Liver (tissue), 9 donors: ENCODE measurements around the gene ARMH3. TPM values are rescaled to one million over a fixed set of nuclear protein-coding genes. Genes with fewer than 3 reads are reported as not detected.

ENCODE experiments used
- DNase-seq: peaks from one replicate; pipeline ENCODE4 v3.0.0-alpha.2; 2017; ENCODE audit warnings: low spot score
- H3K27ac ChIP-seq, 2 donors: one replicate each; pipeline ENCODE4 v1.7.0; 2013; ENCODE audit warnings: inconsistent platforms in 2 of 2, low read length in 2 of 2, control low read depth in 1 of 2, low read depth in 1 of 2, mild to moderate bottlenecking in 1 of 2
- H3K27me3 ChIP-seq, 4 donors: one replicate each; pipeline versions ENCODE4 v1.6.1 to v1.7.0; 2013; ENCODE audit warnings: low read length in 3 of 4, inconsistent platforms in 1 of 4, mild to moderate bottlenecking in 1 of 4, moderate library complexity in 1 of 4; ENCODE audit not compliant: control insufficient read depth in 4 of 4, insufficient read depth in 4 of 4
- H3K36me3 ChIP-seq, 4 donors: one replicate each; pipeline versions ENCODE4 v1.6.1 to v1.7.0; 2013; ENCODE audit warnings: low read length in 3 of 4, mild to moderate bottlenecking in 3 of 4, low read depth in 1 of 4, moderate library complexity in 1 of 4; ENCODE audit not compliant: control insufficient read depth in 4 of 4, insufficient read depth in 3 of 4
- H3K4me1 ChIP-seq, 4 donors: one replicate each; pipeline versions ENCODE4 v1.6.1 to v1.7.0; 2013; ENCODE audit warnings: low read length in 3 of 4, mild to moderate bottlenecking in 3 of 4, moderate library complexity in 1 of 4; ENCODE audit not compliant: control insufficient read depth in 4 of 4, insufficient read depth in 4 of 4
- H3K4me3 ChIP-seq, 3 donors: one replicate each; pipeline versions ENCODE4 v1.6.1 to v1.7.0; 2013; ENCODE audit warnings: low read length in 3 of 3, control low read depth in 1 of 3, low read depth in 1 of 3, mild to moderate bottlenecking in 1 of 3
- H3K9ac ChIP-seq, 2 donors: one replicate each; pipeline ENCODE4 v1.7.0; 2013; ENCODE audit warnings: low read length in 2 of 2, mild to moderate bottlenecking in 2 of 2, moderate library complexity in 2 of 2, control low read depth in 1 of 2, low read depth in 1 of 2
- H3K9me3 ChIP-seq, 4 donors: one replicate each; pipeline versions ENCODE4 v1.6.1 to v1.7.0; 2013; ENCODE audit warnings: low read length in 3 of 4; ENCODE audit not compliant: control insufficient read depth in 4 of 4
- EGR1 ChIP-seq, 2 donors: IDR thresholded peaks; 2 replicates each; pipeline ENCODE4 v1.6.1; 2016 to 2018; ENCODE audit warnings: antibody characterized with exemption in 2 of 2, low read depth in 2 of 2
- FOXA1 ChIP-seq: IDR thresholded peaks from 2 replicates; pipeline ENCODE4 v1.6.1; 2016; ENCODE audit warnings: antibody characterized with exemption
- FOXA2 ChIP-seq: IDR thresholded peaks from 2 replicates; pipeline ENCODE4 v1.6.1; 2016; ENCODE audit warnings: antibody characterized with exemption
- GABPA ChIP-seq, 2 donors: IDR thresholded peaks in 1 of 2; conservative IDR thresholded peaks in 1 of 2; 2 replicates each; pipeline ENCODE4 v1.6.1; 2016; ENCODE audit warnings: antibody characterized with exemption in 2 of 2, mild to moderate bottlenecking in 1 of 2, moderate library complexity in 1 of 2
- HNF4A ChIP-seq, 2 donors: conservative IDR thresholded peaks; 2 replicates each; pipeline ENCODE4 v1.6.1; 2016; ENCODE audit warnings: antibody characterized with exemption in 2 of 2, mild to moderate bottlenecking in 2 of 2
- HNF4G ChIP-seq: IDR thresholded peaks from 2 replicates; pipeline ENCODE4 v1.6.1; 2016; ENCODE audit warnings: antibody characterized with exemption
- JUND ChIP-seq, 2 donors: IDR thresholded peaks; 2 replicates each; pipeline ENCODE4 v1.6.1; 2016; ENCODE audit warnings: antibody characterized with exemption in 2 of 2
- MAX ChIP-seq: IDR thresholded peaks from 2 replicates; pipeline ENCODE4 v1.6.1; 2016; ENCODE audit warnings: antibody characterized with exemption
- NR2F2 ChIP-seq: IDR thresholded peaks from 2 replicates; pipeline ENCODE4 v1.6.1; 2016; ENCODE audit warnings: antibody characterized with exemption
- RAD21 ChIP-seq, 2 donors: IDR thresholded peaks; 2 replicates each; pipeline ENCODE4 v1.6.1; 2016; ENCODE audit warnings: antibody characterized with exemption in 2 of 2, mild to moderate bottlenecking in 2 of 2
- RXRA ChIP-seq, 2 donors: IDR thresholded peaks; 2 replicates each; pipeline ENCODE4 v1.6.1; 2017 to 2018; ENCODE audit warnings: antibody characterized with exemption in 2 of 2, mild to moderate bottlenecking in 1 of 2
- SP1 ChIP-seq: IDR thresholded peaks from 2 replicates; pipeline ENCODE4 v1.6.1; 2018; ENCODE audit warnings: antibody characterized with exemption, mild to moderate bottlenecking
- YY1 ChIP-seq: IDR thresholded peaks from 2 replicates; pipeline ENCODE4 v1.6.1; 2016; ENCODE audit warnings: antibody characterized with exemption, mild to moderate bottlenecking
- ZBTB33 ChIP-seq: IDR thresholded peaks from 2 replicates; pipeline ENCODE4 v1.6.1; 2016; ENCODE audit warnings: antibody characterized with exemption
- WGBS: extraction: QIAGEN DNeasy Blood & Tissue Kit; methylation state at CpG from one replicate; pipeline ENCODE4 v1.1.7; 2013; 5-methylcytosine and 5-hydroxymethylcytosine counted together
- polyA plus RNA-seq, 2 donors: library from polyadenylated mRNA; stranded (reverse) in 1 of 2; unstranded in 1 of 2; fragments of 200-250 nt in 1 of 2; fragments of >200 nt in 1 of 2; fragmentation: Nextera tagmentation in 1 of 2; extraction: Ambion mirVana in 1 of 2; gene quantifications; one replicate each; pipeline versions ENCODE4 v1.2.1 to v1.2.3, GENCODE V29; 2013 to 2015
- total RNA-seq, 2 donors: library from RNA; depleted of rRNA; stranded (reverse); fragments of >200 nt; gene quantifications; one replicate each; pipeline ENCODE4 v1.2.3, GENCODE V29; 2014
- TF ChIP-seq, protein P1 (sequence below): fragments of 150-350 bp; IDR thresholded peaks from 2 replicates; pipeline ENCODE4 v1.5.1; 2017; ENCODE audit warnings: improper control_type of control experiment, low read depth, low read length; ENCODE audit not compliant: missing input control
- TF ChIP-seq, protein P2 (sequence below): IDR thresholded peaks from 2 replicates; pipeline ENCODE4 v1.6.1; 2016; ENCODE audit warnings: antibody characterized with exemption
- TF ChIP-seq, protein P3 (sequence below): IDR thresholded peaks from 2 replicates; pipeline ENCODE4 v1.6.1; 2016; ENCODE audit warnings: antibody characterized with exemption, mild to moderate bottlenecking
- donor health status: healthy.
- donor health status: healthy.
- donor health status: healthy.
- donor health status: healthy.
- donor health status: healthy.

The ARMH3 gene
- total and polyA plus RNA-seq, 4 donors = 5.3 to 14.9 (median 9.2) TPM

GRCh38 chr10:101833466-101833865 is 222.5 kb downstream of the ARMH3 start:
- no peaks in the 10 kb centered on the region for H3K27me3 ChIP-seq
- H3K9ac ChIP-seq = no peak overlapping the region
- H3K27ac ChIP-seq = no peak overlapping the region
- no peaks in the 10 kb centered on the region for H3K36me3 ChIP-seq
- no peak overlapping the region for H3K4me3 ChIP-seq
- TF ChIP-seq, protein P1, sequence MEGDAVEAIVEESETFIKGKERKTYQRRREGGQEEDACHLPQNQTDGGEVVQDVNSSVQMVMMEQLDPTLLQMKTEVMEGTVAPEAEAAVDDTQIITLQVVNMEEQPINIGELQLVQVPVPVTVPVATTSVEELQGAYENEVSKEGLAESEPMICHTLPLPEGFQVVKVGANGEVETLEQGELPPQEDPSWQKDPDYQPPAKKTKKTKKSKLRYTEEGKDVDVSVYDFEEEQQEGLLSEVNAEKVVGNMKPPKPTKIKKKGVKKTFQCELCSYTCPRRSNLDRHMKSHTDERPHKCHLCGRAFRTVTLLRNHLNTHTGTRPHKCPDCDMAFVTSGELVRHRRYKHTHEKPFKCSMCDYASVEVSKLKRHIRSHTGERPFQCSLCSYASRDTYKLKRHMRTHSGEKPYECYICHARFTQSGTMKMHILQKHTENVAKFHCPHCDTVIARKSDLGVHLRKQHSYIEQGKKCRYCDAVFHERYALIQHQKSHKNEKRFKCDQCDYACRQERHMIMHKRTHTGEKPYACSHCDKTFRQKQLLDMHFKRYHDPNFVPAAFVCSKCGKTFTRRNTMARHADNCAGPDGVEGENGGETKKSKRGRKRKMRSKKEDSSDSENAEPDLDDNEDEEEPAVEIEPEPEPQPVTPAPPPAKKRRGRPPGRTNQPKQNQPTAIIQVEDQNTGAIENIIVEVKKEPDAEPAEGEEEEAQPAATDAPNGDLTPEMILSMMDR = no peak
- TF ChIP-seq YY1 = no peak
- no peak for TF ChIP-seq RAD21 (IDR thresholded peaks at IDR 0.05)
- no peak for TF ChIP-seq GABPA (IDR thresholded peaks at IDR 0.05 in 1 of 2, conservative IDR thresholded peaks at IDR 0.05 in 1 of 2)
- no peak for TF ChIP-seq EGR1 (IDR thresholded peaks at IDR 0.05; ENCODE audit: low read depth in 2 of 2)
- TF ChIP-seq MAX = no peak
- TF ChIP-seq, protein P2, sequence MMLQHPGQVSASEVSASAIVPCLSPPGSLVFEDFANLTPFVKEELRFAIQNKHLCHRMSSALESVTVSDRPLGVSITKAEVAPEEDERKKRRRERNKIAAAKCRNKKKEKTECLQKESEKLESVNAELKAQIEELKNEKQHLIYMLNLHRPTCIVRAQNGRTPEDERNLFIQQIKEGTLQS = no peak
- TF ChIP-seq, protein P3, sequence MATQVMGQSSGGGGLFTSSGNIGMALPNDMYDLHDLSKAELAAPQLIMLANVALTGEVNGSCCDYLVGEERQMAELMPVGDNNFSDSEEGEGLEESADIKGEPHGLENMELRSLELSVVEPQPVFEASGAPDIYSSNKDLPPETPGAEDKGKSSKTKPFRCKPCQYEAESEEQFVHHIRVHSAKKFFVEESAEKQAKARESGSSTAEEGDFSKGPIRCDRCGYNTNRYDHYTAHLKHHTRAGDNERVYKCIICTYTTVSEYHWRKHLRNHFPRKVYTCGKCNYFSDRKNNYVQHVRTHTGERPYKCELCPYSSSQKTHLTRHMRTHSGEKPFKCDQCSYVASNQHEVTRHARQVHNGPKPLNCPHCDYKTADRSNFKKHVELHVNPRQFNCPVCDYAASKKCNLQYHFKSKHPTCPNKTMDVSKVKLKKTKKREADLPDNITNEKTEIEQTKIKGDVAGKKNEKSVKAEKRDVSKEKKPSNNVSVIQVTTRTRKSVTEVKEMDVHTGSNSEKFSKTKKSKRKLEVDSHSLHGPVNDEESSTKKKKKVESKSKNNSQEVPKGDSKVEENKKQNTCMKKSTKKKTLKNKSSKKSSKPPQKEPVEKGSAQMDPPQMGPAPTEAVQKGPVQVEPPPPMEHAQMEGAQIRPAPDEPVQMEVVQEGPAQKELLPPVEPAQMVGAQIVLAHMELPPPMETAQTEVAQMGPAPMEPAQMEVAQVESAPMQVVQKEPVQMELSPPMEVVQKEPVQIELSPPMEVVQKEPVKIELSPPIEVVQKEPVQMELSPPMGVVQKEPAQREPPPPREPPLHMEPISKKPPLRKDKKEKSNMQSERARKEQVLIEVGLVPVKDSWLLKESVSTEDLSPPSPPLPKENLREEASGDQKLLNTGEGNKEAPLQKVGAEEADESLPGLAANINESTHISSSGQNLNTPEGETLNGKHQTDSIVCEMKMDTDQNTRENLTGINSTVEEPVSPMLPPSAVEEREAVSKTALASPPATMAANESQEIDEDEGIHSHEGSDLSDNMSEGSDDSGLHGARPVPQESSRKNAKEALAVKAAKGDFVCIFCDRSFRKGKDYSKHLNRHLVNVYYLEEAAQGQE = no peak
- no peak for TF ChIP-seq HNF4G
- no peak for TF ChIP-seq FOXA2
- no peak for TF ChIP-seq RXRA (IDR thresholded peaks at IDR 0.05)
- TF ChIP-seq SP1 = no peak
- TF ChIP-seq HNF4A (conservative IDR thresholded peaks at IDR 0.05) = no peak
- TF ChIP-seq FOXA1 = no peak
- TF ChIP-seq JUND (IDR thresholded peaks at IDR 0.05) = no peak
- TF ChIP-seq ZBTB33 = no peak
- TF ChIP-seq NR2F2 = no peak
- WGBS = 91% methylated on average over 1 of the region's 1 CpG
- no peak for DNase-seq
- no peaks in the 10 kb centered on the region for H3K9me3 ChIP-seq
- peaks cover 0 to 25% (median 8%) of the 10 kb centered on the region in 4 donors for H3K4me1 ChIP-seq

- no peak for DNase-seq
- Histone ChIP-seq H3K9me3 (no peaks in the 10 kb centered on the region), H3K4me3 (no peak overlapping the region), H3K36me3 (no peaks in the 10 kb centered on the region), H3K9ac (no peak overlapping the region), H3K27ac (no peak overlapping the region), H3K27me3 (no peaks in the 10 kb centered on the region), H3K4me1 (peaks cover 0 to 25% (median 8%) of the 10 kb centered on the region in 4 donors)
- WGBS = 61% methylated on average over 4 of the region's 4 CpGs
- TF ChIP-seq HNF4G = no peak
- TF ChIP-seq HNF4A (conservative IDR thresholded peaks at IDR 0.05) = no peak
- TF ChIP-seq, protein P3 = no peak
- TF ChIP-seq, protein P1 = no peak
Measured at GRCh38 chr10:101832325-101832771, 223.6 kb downstream of the ARMH3 start.
